Uterus (tissue), 4 donors: ENCODE measurements around the gene NT5DC3. TPM values are rescaled to one million over a fixed set of nuclear protein-coding genes. Genes with fewer than 3 reads are reported as not detected.

Experiments used
- DNase-seq, 2 donors: peaks; one replicate each; pipeline ENCODE4 v3.0.0-alpha.2; 2019 to 2020
- H3K27ac ChIP-seq, 2 donors: fragments of 200-600 bp; sonication (generic); 1 replicate in 1 of 2; 2 replicates in 1 of 2; pipeline ENCODE4 v1.5.1; 2016 to 2018
- H3K27me3 ChIP-seq, 2 donors: fragments of 200-600 bp; sonication (generic); one replicate each; pipeline ENCODE4 v1.5.1; 2018 to 2019; ENCODE audit warnings: control low read depth in 1 of 2
- H3K36me3 ChIP-seq, 2 donors: fragments of 200-600 bp; sonication (generic); one replicate each; pipeline ENCODE4 v1.5.1; 2019; ENCODE audit warnings: control low read depth in 1 of 2
- H3K4me1 ChIP-seq, 2 donors: fragments of 200-600 bp; sonication (generic); one replicate each; pipeline ENCODE4 v1.5.1; 2018 to 2019; ENCODE audit warnings: control low read depth in 1 of 2
- H3K4me3 ChIP-seq, 2 donors: fragments of 200-600 bp; sonication (generic); 1 replicate in 1 of 2; 2 replicates in 1 of 2; pipeline ENCODE4 v1.5.1; 2018 to 2019; ENCODE audit warnings: mild to moderate bottlenecking in 1 of 2
- H3K9me3 ChIP-seq, 2 donors: fragments of 200-600 bp; sonication (generic); one replicate each; pipeline ENCODE4 v1.5.1; 2019; ENCODE audit warnings: control low read depth in 1 of 2
- CTCF ChIP-seq, 4 experiments: fragments of 200-600 bp in 2 of 4; fragments of 450-650 bp in 2 of 4; sonication (generic) in 2 of 4; IDR thresholded peaks; one replicate each; pipeline ENCODE4 v1.5.1; 2016 to 2019; ENCODE audit warnings: antibody characterized with exemption in 4 of 4, mild to moderate bottlenecking in 2 of 4, moderate library complexity in 1 of 4
- POLR2A ChIP-seq, 2 donors: fragments of 450-650 bp; IDR thresholded peaks; one replicate each; pipeline ENCODE4 v1.6.1; 2016; ENCODE audit warnings: antibody characterized with exemption in 2 of 2, mild to moderate bottlenecking in 1 of 2, moderate library complexity in 1 of 2
- intact Hi-C: fragments of 100-400 bp; cut with DNase I; formaldehyde crosslinking; loops from one replicate; pipeline ENCODE4 v1.15.1; 2023; ENCODE audit warnings: low total_unique reads
- total RNA-seq, 4 donors: library from RNA; depleted of rRNA in 3 of 4; stranded (reverse); fragments of >200 nt in 3 of 4; gene quantifications; one replicate each; pipeline versions ENCODE4 v1.1.0 to v1.2.4, GENCODE V29; 2014 to 2023
- donor health status: DM: yes; HTN: yes; CAD: no.

The NT5DC3 gene
- total RNA-seq, 4 donors from 2014 or later = 5.6 to 60.9 (median 15.9) TPM

- no peaks in the 10 kb centered on the region for H3K9me3 ChIP-seq
- no peak for DNase-seq
- H3K4me1 ChIP-seq = peaks cover 0 to 9% of the 10 kb centered on the region in 2 donors
- H3K27me3 ChIP-seq = no peaks in the 10 kb centered on the region
- no peak for TF ChIP-seq CTCF (IDR thresholded peaks at IDR 0.05)
- TF ChIP-seq POLR2A (IDR thresholded peaks at IDR 0.05) = no peak
- no peaks in the 10 kb centered on the region for H3K36me3 ChIP-seq
- no peak overlapping the region for H3K4me3 ChIP-seq
- H3K27ac ChIP-seq = no peak overlapping the region
- intact Hi-C loops = no loop called here
Observed at GRCh38 chr12:103865151-103865730, 24.2 kb upstream of the NT5DC3 start.

- Histone ChIP-seq H3K27me3 (no peaks in the 10 kb centered on the region), H3K9me3 (no peaks in the 10 kb centered on the region), H3K4me3 (no peak overlapping the region), H3K4me1 (peaks cover 2 to 14% of the 10 kb centered on the region in 2 donors), H3K36me3 (no peaks in the 10 kb centered on the region), H3K27ac (no peak overlapping the region)
- DNase-seq = no peak
- TF ChIP-seq CTCF (IDR thresholded peaks at IDR 0.05) (no peak), POLR2A (IDR thresholded peaks at IDR 0.05) (no peak)
- intact Hi-C loops = no loop called here
Observed at GRCh38 chr12:103864710-103865109, 23.7 kb upstream of the NT5DC3 start.

GRCh38 chr12:103858953-103859601 lies 18.0 kb upstream of the NT5DC3 start:
- Histone ChIP-seq H3K4me3 (no peak overlapping the region), H3K9me3 (no peaks in the 10 kb centered on the region), H3K27ac (peak overlapping the region; percentile 93 to 96), H3K27me3 (no peaks in the 10 kb centered on the region), H3K4me1 (peaks cover 10 to 18% of the 10 kb centered on the region in 2 donors), H3K36me3 (no peaks in the 10 kb centered on the region)
- DNase-seq = peak; percentile 84 to 93
- intact Hi-C loops = no loop called here
- TF ChIP-seq POLR2A (IDR thresholded peaks at IDR 0.05) = peak in 1 of 2 donors; percentile 49
- no peak for TF ChIP-seq CTCF (IDR thresholded peaks at IDR 0.05)

- H3K36me3 ChIP-seq = no peaks in the 10 kb centered on the region
- peak overlapping the region; percentile 93 to 96 for H3K27ac ChIP-seq
- intact Hi-C loops = no loop called here
- H3K27me3 ChIP-seq = no peaks in the 10 kb centered on the region
- no peak overlapping the region for H3K4me3 ChIP-seq
- no peak for DNase-seq
- no peak for TF ChIP-seq CTCF (IDR thresholded peaks at IDR 0.05)
- TF ChIP-seq POLR2A (IDR thresholded peaks at IDR 0.05) = no peak
- H3K4me1 ChIP-seq = peaks cover 10 to 18% of the 10 kb centered on the region in 2 donors
- H3K9me3 ChIP-seq = no peaks in the 10 kb centered on the region
Observed at GRCh38 chr12:103858335-103858734, 17.3 kb upstream of the NT5DC3 start.

GRCh38 chr12:103857164-103857563 lies 16.1 kb upstream of the NT5DC3 start:
- peaks cover 10 to 18% of the 10 kb centered on the region in 2 donors for H3K4me1 ChIP-seq
- TF ChIP-seq CTCF (IDR thresholded peaks at IDR 0.05) (no peak), POLR2A (IDR thresholded peaks at IDR 0.05) (no peak)
- no peaks in the 10 kb centered on the region for H3K36me3 ChIP-seq
- intact Hi-C loops = no loop called here
- H3K9me3 ChIP-seq = no peaks in the 10 kb centered on the region
- no peaks in the 10 kb centered on the region for H3K27me3 ChIP-seq
- H3K4me3 ChIP-seq = no peak overlapping the region
- no peak for DNase-seq
- H3K27ac ChIP-seq = peak overlapping the region; percentile 93 to 96
